GM23338 (cell line): ENCODE data around the gene DCDC1.

Experiments used
- CTCF ChIP-seq, 2 experiments: fragments of 200-600 bp in 1 of 2; sonication (generic) in 1 of 2; conservative IDR thresholded peaks; 2 replicates each; pipeline versions ENCODE4 v1.5.1 to v1.6.1; 2016 to 2017; ENCODE audit warnings: antibody characterized with exemption in 2 of 2, low read depth in 2 of 2, mild to moderate bottlenecking in 2 of 2, moderate library complexity in 1 of 2
- EZH2 ChIP-seq: fragments of 200-600 bp; sonication (generic); IDR thresholded peaks from one replicate; pipeline ENCODE4 v1.8.0; 2017; ENCODE audit warnings: antibody characterized with exemption, mild to moderate bottlenecking, low read depth; ENCODE audit not compliant: unreplicated experiment
- ZNF114 ChIP-seq: fragments of 250-450 bp; sonication (Bioruptor Pico); IDR thresholded peaks from 2 replicates; pipeline ENCODE4 v1.5.0; 2020; ENCODE audit warnings: mild to moderate bottlenecking, moderate library complexity

- no peak for TF ChIP-seq EZH2
- no peak for TF ChIP-seq ZNF114 (CRISPR knock-in tag)
- TF ChIP-seq CTCF (conservative IDR thresholded peaks at IDR 0.05; ENCODE audit: low read depth in 2 of 2) = peak in 1 of 2 experiments; percentile 33; a peak in 2 of 4 replicates
These were observed 17.8 kb upstream of the DCDC1 start for GRCh38 chr11:31387379-31387778.
